HCT116 (cell line): ENCODE measurements around the gene RBMS1. TPM values are rescaled to one million over a fixed set of nuclear protein-coding genes. Genes with fewer than 3 reads are reported as not detected.

Source experiments
- ATAC-seq: fragments of 200-7000 bp; cut with Tn5 transposase; 2 replicates; pipeline ENCODE4 v1.9.1; 2020; ENCODE audit warnings: mild to moderate bottlenecking, moderate library complexity
- BruUV-seq: library from RNA; stranded (reverse); fragments of 400-500 nt; replicated peaks from 2 replicates; lab custom pipeline; 2021; lab: Mats Ljungman, UMichigan
- CTCF ChIA-PET: fragments of 300-600 bp; sonication (Branson Sonifier 250); formaldehyde crosslinking; loops from one replicate; lab custom pipeline; 2021; ENCODE audit warnings: antibody characterized with exemption; lab: Charles Lee
- POLR2A ChIA-PET: fragments of 300-600, 350-600 bp; sonication (Branson Sonifier 250); formaldehyde crosslinking; loops from one replicate; lab custom pipeline; 2021; ENCODE audit warnings: antibody characterized with exemption; lab: Charles Lee
- RAD21 ChIA-PET, 2 experiments: fragments of 300-600 bp; sonication (Branson Sonifier 250); formaldehyde crosslinking; loops; one replicate each; lab custom pipeline; 2023; ENCODE audit warnings: low total read pairs in 2 of 2; ENCODE audit not compliant: uncharacterized antibody in 2 of 2, unreplicated experiment in 2 of 2, low non-redundant PET in 1 of 2; lab: Charles Lee
- DNase-seq: peaks from one replicate; pipeline ENCODE4 v3.0.0-alpha.2; 2010; ENCODE audit warnings: low read depth, low spot score
- H2AFZ ChIP-seq: fragments of 200-600 bp; shearing (Covaris generic), sonication (generic); 2 replicates; pipeline ENCODE4 v1.6.1; 2017; ENCODE audit warnings: low read depth, mixed run types, mixed read lengths, antibody characterized with exemption, low read length; ENCODE audit not compliant: poor library complexity, severe bottlenecking
- H3K27ac ChIP-seq: 2 replicates; pipeline ENCODE4 v1.5.1; 2012; ENCODE audit warnings: low read depth, low read length
- H3K27me3 ChIP-seq: fragments of 200-600 bp; sonication (generic); 2 replicates; pipeline ENCODE4 v1.6.1; 2016; ENCODE audit warnings: mixed run types, low read length, mixed read lengths; ENCODE audit not compliant: insufficient read depth
- H3K36me3 ChIP-seq, 2 experiments: fragments of 200-500 bp in 1 of 2; fragments of 200-600 bp in 1 of 2; sonication (Bioruptor generic) in 1 of 2; sonication (generic) in 1 of 2; 2 replicates each; pipeline versions ENCODE4 v1.5.1 to v1.6.1; 2014 to 2016; ENCODE audit warnings: low read length in 2 of 2, inconsistent platforms in 1 of 2, mixed read lengths in 1 of 2, mixed run types in 1 of 2; ENCODE audit not compliant: insufficient read depth in 2 of 2, control insufficient read depth in 1 of 2
- H3K4me1 ChIP-seq, 2 experiments: fragments of 200-600 bp in 1 of 2; sonication (generic) in 1 of 2; 2 replicates each; pipeline versions ENCODE4 v1.5.1 to v1.6.1; 2012 to 2017; ENCODE audit warnings: low read length in 2 of 2, inconsistent platforms in 1 of 2, mild to moderate bottlenecking in 1 of 2, mixed read lengths in 1 of 2, mixed run types in 1 of 2, moderate library complexity in 1 of 2; ENCODE audit not compliant: insufficient read depth in 2 of 2, control insufficient read depth in 1 of 2
- H3K4me2 ChIP-seq: fragments of 200-600 bp; sonication (generic); 2 replicates; pipeline ENCODE4 v1.6.1; 2017; ENCODE audit warnings: mixed run types, low read length, mixed read lengths
- H3K4me3 ChIP-seq, 2 experiments: fragments of 200-600 bp in 1 of 2; sonication (generic) in 1 of 2; replicated peaks in 1 of 2; 2 replicates each; pipeline ENCODE4 v1.5.1; 2011 to 2016; ENCODE audit warnings: low read length in 2 of 2, control low read depth in 1 of 2, low read depth in 1 of 2, mild to moderate bottlenecking in 1 of 2, mixed read lengths in 1 of 2, mixed run types in 1 of 2
- H3K79me2 ChIP-seq: fragments of 200-600 bp; sonication (generic); 2 replicates; pipeline ENCODE4 v1.6.1; 2017; ENCODE audit warnings: mild to moderate bottlenecking, mixed run types, low read length, moderate library complexity, mixed read lengths; ENCODE audit not compliant: insufficient read depth
- H3K9ac ChIP-seq: fragments of 200-600 bp; sonication (generic); 2 replicates; pipeline ENCODE4 v1.6.1; 2016; ENCODE audit warnings: low read length, mixed read lengths
- H3K9me2 ChIP-seq: fragments of 200-600 bp; sonication (generic), shearing (Covaris generic); 2 replicates; pipeline ENCODE4 v1.6.1; 2017; ENCODE audit warnings: mixed run types, mild to moderate bottlenecking, moderate library complexity; ENCODE audit not compliant: insufficient read depth
- H3K9me3 ChIP-seq, 2 experiments: fragments of 200-500 bp in 1 of 2; fragments of 200-600 bp in 1 of 2; sonication (Bioruptor generic) in 1 of 2; sonication (generic) in 1 of 2; 2 replicates each; pipeline ENCODE4 v1.6.1; 2014 to 2017; ENCODE audit warnings: low read length in 2 of 2, mixed read lengths in 2 of 2, inconsistent platforms in 1 of 2, low read depth in 1 of 2, mild to moderate bottlenecking in 1 of 2, mixed run types in 1 of 2, moderate library complexity in 1 of 2; ENCODE audit not compliant: control insufficient read depth in 1 of 2, insufficient read depth in 1 of 2
- H4K20me1 ChIP-seq: fragments of 200-600 bp; sonication (generic), shearing (Covaris generic); 2 replicates; pipeline ENCODE4 v1.6.1; 2017; ENCODE audit warnings: mixed run types, mild to moderate bottlenecking, moderate library complexity; ENCODE audit not compliant: insufficient read depth
- CEBPB ChIP-seq: IDR thresholded peaks from 2 replicates; pipeline ENCODE4 v1.6.1; 2012; ENCODE audit warnings: low read depth
- FOSL1 ChIP-seq: IDR thresholded peaks from 2 replicates; pipeline ENCODE4 v1.6.1; 2012; ENCODE audit warnings: low read depth
- RAD21 ChIP-seq: IDR thresholded peaks from 2 replicates; pipeline ENCODE4 v1.6.1; 2012; ENCODE audit warnings: low read depth, mild to moderate bottlenecking
- SIN3A ChIP-seq: IDR thresholded peaks from 2 replicates; pipeline ENCODE4 v1.6.1; 2012; ENCODE audit warnings: low read depth
- SP1 ChIP-seq: IDR thresholded peaks from 2 replicates; pipeline ENCODE4 v1.6.1; 2012; ENCODE audit warnings: low read depth
- intact Hi-C: fragments of 100-400 bp; cut with micrococcal nuclease; formaldehyde crosslinking; loops from 2 replicates; pipeline ENCODE4 v1.10.0; 2022
- total RNA-seq: library from RNA; stranded (reverse); gene quantifications from one replicate; pipeline ENCODE4 v1.2.1, GENCODE V29; 2021; ENCODE audit not compliant: unreplicated experiment
- TF ChIP-seq, protein P1 (sequence below): IDR thresholded peaks from 2 replicates; pipeline ENCODE4 v1.6.1; 2011; ENCODE audit warnings: mild to moderate bottlenecking, low read length, moderate library complexity; ENCODE audit not compliant: insufficient replicate concordance; ENCODE audit errors: extremely low read depth
- TF ChIP-seq, protein P2 (sequence below), 3 experiments: fragments of 200-600 bp in 1 of 3; sonication (generic) in 1 of 3; IDR thresholded peaks in 2 of 3; conservative IDR thresholded peaks in 1 of 3; 2 replicates each; pipeline ENCODE4 v1.5.1; 2012 to 2017; ENCODE audit warnings: low read depth in 2 of 3, low read length in 2 of 3, antibody characterized with exemption in 1 of 3, borderline replicate concordance in 1 of 3, control low read depth in 1 of 3, mild to moderate bottlenecking in 1 of 3, mixed read lengths in 1 of 3, mixed run types in 1 of 3, moderate library complexity in 1 of 3; ENCODE audit not compliant: insufficient read depth in 1 of 3
- TF ChIP-seq, protein P3 (sequence below): IDR thresholded peaks from 2 replicates; pipeline ENCODE4 v1.6.1; 2012; ENCODE audit warnings: low read depth

RBMS1 gene
- total RNA-seq, 1 experiment from 2014 or later, result 17.6 TPM

DNA sequence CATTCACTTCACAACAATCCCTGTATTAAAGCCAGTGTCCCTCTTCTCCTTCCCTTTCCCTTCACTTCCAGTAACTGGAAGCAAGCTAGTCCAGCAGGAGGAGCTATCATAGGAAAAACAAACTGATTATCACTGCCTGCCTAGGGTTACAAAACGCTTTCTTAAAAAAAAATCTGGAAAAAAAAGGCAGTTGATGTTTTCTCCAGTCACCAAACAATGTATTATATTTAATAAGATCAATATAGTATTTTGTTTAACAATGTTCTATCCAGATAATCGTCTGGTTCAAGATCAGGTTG is 214.8 kb downstream of the RBMS1 start:
- no TSS peak for BruUV-seq
- intact Hi-C loops, result no loop called here
- POLR2A ChIA-PET, result no interaction called here

More for the DNA sequence above, 214.8 kb downstream of the RBMS1 start:
- Histone ChIP-seq H3K27me3 (no peaks in the 10 kb centered on the region), H3K27ac (no peak overlapping the region), H3K9ac (no peak overlapping the region), H3K36me3 (peaks cover 0 to 3% of the 10 kb centered on the region in 2 experiments; a peak in 1 of 4 replicates), H3K4me3 (no peak overlapping the region), H2AFZ (no peak overlapping the region)
- CTCF ChIA-PET, result interaction anchor here (0.8 to 1.6 kb wide), 11 partner anchors 9 to 787 kb away, joined by 3 to 6 read pairs (median 4); no protein-coding TSS in a partner anchor
- no peak for DNase-seq
- no peak for TF ChIP-seq SP1
- peak; percentile 27; the same call in 1 of the 2 replicates for TF ChIP-seq RAD21
- TF ChIP-seq, protein P1, sequence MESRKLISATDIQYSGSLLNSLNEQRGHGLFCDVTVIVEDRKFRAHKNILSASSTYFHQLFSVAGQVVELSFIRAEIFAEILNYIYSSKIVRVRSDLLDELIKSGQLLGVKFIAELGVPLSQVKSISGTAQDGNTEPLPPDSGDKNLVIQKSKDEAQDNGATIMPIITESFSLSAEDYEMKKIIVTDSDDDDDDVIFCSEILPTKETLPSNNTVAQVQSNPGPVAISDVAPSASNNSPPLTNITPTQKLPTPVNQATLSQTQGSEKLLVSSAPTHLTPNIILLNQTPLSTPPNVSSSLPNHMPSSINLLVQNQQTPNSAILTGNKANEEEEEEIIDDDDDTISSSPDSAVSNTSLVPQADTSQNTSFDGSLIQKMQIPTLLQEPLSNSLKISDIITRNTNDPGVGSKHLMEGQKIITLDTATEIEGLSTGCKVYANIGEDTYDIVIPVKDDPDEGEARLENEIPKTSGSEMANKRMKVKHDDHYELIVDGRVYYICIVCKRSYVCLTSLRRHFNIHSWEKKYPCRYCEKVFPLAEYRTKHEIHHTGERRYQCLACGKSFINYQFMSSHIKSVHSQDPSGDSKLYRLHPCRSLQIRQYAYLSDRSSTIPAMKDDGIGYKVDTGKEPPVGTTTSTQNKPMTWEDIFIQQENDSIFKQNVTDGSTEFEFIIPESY, result no peak
- TF ChIP-seq, protein P2, sequence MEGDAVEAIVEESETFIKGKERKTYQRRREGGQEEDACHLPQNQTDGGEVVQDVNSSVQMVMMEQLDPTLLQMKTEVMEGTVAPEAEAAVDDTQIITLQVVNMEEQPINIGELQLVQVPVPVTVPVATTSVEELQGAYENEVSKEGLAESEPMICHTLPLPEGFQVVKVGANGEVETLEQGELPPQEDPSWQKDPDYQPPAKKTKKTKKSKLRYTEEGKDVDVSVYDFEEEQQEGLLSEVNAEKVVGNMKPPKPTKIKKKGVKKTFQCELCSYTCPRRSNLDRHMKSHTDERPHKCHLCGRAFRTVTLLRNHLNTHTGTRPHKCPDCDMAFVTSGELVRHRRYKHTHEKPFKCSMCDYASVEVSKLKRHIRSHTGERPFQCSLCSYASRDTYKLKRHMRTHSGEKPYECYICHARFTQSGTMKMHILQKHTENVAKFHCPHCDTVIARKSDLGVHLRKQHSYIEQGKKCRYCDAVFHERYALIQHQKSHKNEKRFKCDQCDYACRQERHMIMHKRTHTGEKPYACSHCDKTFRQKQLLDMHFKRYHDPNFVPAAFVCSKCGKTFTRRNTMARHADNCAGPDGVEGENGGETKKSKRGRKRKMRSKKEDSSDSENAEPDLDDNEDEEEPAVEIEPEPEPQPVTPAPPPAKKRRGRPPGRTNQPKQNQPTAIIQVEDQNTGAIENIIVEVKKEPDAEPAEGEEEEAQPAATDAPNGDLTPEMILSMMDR (IDR thresholded peaks at IDR 0.05 in 2 of 3, conservative IDR thresholded peaks at IDR 0.05 in 1 of 3; ENCODE audit: borderline replicate concordance in 1 of 3, insufficient read depth in 1 of 3, low read depth in 2 of 3, low read length in 2 of 3), result peak; percentile 21 to 53 (median 43); a peak in 4 of 6 replicates
- TF ChIP-seq SIN3A, result no peak
- TF ChIP-seq, protein P3, sequence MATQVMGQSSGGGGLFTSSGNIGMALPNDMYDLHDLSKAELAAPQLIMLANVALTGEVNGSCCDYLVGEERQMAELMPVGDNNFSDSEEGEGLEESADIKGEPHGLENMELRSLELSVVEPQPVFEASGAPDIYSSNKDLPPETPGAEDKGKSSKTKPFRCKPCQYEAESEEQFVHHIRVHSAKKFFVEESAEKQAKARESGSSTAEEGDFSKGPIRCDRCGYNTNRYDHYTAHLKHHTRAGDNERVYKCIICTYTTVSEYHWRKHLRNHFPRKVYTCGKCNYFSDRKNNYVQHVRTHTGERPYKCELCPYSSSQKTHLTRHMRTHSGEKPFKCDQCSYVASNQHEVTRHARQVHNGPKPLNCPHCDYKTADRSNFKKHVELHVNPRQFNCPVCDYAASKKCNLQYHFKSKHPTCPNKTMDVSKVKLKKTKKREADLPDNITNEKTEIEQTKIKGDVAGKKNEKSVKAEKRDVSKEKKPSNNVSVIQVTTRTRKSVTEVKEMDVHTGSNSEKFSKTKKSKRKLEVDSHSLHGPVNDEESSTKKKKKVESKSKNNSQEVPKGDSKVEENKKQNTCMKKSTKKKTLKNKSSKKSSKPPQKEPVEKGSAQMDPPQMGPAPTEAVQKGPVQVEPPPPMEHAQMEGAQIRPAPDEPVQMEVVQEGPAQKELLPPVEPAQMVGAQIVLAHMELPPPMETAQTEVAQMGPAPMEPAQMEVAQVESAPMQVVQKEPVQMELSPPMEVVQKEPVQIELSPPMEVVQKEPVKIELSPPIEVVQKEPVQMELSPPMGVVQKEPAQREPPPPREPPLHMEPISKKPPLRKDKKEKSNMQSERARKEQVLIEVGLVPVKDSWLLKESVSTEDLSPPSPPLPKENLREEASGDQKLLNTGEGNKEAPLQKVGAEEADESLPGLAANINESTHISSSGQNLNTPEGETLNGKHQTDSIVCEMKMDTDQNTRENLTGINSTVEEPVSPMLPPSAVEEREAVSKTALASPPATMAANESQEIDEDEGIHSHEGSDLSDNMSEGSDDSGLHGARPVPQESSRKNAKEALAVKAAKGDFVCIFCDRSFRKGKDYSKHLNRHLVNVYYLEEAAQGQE, result no peak
- TF ChIP-seq FOSL1, result 0 out of 2 replicates have a peak, but pooled peaks have one; percentile 2
- TF ChIP-seq CEBPB, result 0 out of 2 replicates have a peak, but pooled peaks have one; percentile 14
- TF ChIP-seq, all 23 proteins: peak for 4
- peak; percentile 74 for ATAC-seq
- no peaks in the 10 kb centered on the region for H3K9me3 ChIP-seq
- H4K20me1 ChIP-seq, result no peaks in the 10 kb centered on the region
- peaks cover 0 to 3% of the 10 kb centered on the region in 2 experiments; a peak in 1 of 4 replicates for H3K4me1 ChIP-seq
- RAD21 ChIA-PET, result no interaction called here
- no peaks in the 10 kb centered on the region for H3K9me2 ChIP-seq
- H3K4me2 ChIP-seq, result no peak overlapping the region
- H3K79me2 ChIP-seq, result no peaks in the 10 kb centered on the region
